Measurements from ENCODE around the gene OR6C65.
"Not testable (repeated sequence)": the region's sequence is repeated elsewhere in the genome, so short reads cannot be mapped to it uniquely, and the experiment has no call there.

OR6C65 gene

DNA sequence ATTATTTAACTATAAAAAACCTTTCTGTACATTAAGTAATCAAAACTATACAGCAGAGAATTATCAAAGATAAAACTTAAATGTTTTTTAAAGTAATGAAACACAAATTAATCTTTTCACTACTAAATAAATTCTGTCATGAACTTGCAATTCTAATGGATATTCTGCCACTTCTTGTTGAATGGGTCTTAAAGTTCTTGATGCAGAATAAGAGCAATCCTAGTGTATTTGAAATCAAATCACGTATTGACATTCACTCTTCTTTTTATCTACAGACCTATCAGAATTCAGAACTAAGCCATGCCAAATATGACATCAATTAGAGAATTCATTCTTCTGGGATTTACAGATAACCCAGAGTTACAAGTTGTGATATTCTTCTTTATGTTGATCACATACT, at the start of gene OR6C65:
Gene OR6C65, plus strand, starts transcription at position 301 of the 400 bp plus-strand sequence. Its CDS starts 0 bp downstream, at position 301.
- FAIRE-seq, result no peak

DNA sequence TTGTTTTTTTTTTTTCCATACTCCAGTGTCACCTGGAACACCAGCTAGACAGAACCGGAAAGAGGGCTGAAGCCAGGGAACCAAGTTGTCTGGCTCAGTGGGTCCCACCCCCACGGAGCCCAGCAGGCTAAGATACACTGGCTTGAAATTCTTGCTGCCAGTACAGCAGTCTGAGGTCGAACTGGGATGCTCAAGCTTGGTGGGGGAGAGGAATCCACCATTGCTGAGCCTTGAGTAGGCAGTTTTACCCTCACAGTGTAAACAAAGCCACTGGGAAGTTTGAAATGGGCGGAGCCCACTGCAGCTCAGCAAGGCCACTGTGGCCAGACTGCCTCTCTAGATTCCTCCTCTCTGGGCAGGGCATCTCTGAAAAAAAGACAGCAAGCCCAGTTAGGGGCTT, 45.0 kb upstream of the OR6C65 start:
- FAIRE-seq, result not testable (repeated sequence)

DNA sequence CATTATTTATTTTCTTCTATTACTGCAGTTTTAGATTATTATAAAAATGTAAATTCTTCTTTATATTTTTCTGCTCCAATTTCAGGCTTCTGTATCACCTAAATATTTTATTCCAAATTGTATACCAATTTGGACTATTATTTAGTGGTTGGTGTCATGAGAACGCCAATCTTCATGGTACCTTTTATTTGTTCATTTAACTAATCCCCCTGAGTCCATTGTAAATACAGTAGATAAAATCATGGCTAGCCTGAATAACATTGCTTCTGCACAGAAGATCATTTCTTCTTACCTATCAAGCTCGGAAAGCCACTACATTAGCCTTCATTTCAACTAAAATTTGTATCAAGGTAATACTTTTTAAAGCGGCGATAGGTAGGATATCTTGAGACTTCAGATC, 37.7 kb upstream of the OR6C65 start, which contains the start of gene OR6C75:
Gene OR6C75, plus strand, starts transcription at position 301 of the 400 bp plus-strand sequence. CDS start 2,136 bp downstream, outside the sequence.
- no peak for FAIRE-seq

DNA sequence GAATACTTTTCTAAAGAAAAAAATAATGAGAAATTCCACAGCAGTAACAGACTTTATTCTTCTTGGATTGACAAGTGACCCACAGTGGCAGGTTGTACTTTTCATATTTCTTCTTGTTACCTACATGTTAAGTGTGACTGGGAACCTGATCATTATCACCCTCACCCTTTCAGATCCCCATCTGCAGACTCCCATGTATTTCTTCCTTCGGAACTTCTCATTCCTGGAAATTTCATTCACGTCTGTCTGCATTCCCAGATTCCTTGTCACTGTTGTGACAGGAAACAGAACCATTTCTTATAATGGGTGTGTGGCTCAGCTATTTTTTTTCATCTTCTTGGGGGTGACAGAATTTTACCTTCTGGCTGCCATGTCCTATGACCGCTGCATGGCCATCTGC, 35.2 kb upstream of the OR6C65 start:
- no peak for FAIRE-seq

DNA sequence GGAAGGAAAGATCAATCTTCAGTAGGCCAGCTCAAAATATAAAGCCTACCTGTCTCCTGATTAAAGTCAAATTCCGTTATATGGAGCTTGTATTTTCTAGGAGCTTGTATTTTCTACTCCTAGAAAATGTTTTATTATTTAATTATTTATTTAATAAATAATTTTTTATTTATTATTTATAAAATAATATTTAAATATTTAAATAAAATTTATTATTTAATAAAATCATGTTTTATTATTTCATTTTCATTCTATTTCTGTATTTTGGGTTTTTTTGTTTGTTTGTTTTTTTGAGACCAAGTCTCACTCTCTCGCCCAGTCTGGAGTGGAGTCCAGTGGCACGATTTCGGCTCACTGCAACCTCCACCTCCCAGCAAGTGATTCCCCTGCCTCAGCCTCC, 27.8 kb upstream of the OR6C65 start:
- FAIRE-seq, result peak; percentile 88

DNA sequence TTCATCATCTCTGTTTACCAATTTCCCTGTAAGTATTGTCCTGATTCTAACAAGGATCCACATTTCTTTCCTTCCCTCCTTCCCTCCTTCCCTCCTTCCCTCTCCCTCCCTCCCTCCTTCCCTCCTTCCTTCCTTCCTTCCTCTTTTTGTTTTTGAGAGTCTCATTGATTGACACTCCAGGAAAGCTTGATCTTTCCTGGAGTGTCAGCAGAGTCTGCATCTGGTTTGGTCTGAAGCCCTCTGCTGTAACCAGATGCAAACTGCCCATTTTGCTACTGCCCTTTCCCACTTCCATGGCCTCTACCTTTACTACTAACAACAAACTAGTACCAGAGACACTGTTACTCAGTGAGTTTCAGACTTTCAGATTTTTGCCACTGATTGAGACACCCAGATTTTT, 14.4 kb upstream of the OR6C65 start:
- no peak for FAIRE-seq

DNA sequence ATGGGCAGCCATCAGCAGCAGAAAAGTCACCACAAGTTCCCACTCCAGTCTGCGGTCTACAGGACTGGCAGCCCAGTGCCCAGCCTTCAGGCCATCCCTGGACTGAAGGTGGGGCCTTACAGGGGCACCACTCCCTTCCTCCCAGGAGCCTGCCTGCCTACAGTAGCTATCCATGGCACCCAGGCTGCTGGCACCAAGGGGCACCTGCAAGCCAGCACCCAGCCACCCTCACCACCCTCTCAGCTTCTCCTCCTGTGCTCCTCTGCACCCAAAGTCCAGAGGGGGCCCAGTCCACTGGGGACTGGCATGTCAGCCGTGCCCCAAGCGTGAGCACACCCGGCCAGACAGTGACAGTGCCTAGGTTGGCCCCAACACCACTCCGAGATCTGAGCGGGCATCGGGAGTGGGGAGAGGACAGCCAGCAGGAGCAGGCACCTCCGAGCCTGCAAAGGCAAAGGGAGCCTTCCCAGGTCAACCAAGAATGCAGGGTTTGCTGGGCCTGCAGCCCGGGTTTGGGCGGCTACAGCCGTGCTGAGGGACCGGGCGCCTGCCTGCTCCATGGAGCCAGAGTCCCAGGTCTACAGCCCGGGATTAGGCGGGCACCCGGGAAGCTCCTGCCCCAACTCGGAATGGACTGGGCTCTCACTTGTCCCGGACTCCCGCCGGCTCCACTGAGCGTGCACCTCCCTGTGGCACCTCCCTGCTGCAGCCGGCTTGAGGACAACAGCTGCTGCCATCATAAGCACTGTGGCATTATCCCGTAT, 8.1 kb upstream of the OR6C65 start:
- FAIRE-seq, result no peak

DNA sequence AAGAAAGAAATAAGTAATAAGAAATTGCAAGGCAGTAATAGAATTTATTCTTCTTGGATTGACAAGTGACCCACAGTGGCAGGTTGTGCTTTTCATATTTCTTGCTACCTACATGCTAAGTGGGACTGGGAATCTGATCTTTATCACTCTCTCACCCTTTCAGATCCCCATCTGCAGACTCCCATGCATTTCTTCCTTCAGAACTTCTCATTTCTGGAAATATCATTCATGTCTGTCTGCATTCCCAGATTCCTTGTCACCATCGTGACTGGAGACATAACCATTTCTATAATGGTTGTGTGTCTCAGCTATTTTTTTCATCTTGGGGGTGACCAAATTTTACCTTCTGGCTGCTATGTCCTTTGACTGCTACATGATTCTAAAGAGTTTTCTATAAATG, 4.0 kb upstream of the OR6C65 start:
- FAIRE-seq, result no peak

DNA sequence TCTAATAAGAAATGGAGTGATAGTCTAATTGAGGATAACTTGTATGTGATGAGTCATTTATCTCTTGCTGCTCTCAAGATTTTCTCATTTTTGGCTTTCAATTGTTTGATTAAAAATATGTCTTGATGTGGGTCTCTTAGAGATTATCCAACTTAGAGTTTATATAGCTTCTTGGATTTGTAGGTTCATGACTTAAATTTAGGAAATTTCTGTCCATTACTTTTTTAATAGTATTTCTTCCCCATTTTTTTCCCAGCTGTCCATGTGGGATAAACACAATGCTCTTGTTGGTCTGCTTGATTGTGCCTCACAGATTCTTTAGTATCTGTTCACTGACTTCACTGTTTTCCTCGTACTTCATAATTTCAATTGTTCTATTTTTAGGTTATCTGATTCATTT, 7.5 kb downstream of the OR6C65 start:
- no peak for FAIRE-seq

DNA sequence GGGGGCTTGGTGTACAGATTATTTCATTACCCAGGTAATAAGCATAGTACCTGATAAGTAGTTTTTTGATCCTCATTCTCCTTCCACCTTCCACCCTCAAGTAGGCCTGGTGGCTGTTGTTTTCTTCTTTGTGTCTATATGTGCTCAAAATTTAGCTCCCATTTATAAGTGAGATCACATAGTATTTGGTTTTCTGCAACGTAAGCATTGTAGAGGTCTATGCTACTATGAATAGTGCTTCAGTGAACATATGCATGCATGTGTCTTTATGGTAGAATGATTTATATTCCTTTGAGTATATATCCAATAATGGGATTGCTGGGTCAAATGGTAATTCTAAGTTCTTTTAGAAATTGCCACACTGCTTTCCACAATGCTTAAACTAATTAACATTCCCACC, 8.8 kb downstream of the OR6C65 start:
- not testable (repeated sequence) for FAIRE-seq

DNA sequence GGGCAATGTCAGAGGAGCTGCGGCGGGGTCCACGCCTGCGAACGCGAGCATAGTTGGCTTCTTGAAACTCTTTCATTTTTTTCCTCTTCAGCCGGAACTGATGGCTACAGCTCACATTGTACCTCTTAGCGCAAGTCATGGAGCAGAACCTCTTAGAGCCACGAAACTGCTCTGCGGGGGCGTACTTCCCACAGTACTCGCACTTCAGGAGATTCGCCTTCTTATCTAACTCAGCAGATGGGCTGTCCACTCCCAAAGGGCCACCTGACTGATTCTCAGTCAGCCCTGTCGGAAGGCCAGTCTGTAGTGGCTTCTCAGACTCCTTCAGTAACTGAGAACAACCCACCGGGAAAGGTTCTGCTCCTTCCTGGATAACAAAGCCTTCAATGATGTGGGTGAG, 11.8 kb downstream of the OR6C65 start:
- FAIRE-seq, result not testable (repeated sequence)

DNA sequence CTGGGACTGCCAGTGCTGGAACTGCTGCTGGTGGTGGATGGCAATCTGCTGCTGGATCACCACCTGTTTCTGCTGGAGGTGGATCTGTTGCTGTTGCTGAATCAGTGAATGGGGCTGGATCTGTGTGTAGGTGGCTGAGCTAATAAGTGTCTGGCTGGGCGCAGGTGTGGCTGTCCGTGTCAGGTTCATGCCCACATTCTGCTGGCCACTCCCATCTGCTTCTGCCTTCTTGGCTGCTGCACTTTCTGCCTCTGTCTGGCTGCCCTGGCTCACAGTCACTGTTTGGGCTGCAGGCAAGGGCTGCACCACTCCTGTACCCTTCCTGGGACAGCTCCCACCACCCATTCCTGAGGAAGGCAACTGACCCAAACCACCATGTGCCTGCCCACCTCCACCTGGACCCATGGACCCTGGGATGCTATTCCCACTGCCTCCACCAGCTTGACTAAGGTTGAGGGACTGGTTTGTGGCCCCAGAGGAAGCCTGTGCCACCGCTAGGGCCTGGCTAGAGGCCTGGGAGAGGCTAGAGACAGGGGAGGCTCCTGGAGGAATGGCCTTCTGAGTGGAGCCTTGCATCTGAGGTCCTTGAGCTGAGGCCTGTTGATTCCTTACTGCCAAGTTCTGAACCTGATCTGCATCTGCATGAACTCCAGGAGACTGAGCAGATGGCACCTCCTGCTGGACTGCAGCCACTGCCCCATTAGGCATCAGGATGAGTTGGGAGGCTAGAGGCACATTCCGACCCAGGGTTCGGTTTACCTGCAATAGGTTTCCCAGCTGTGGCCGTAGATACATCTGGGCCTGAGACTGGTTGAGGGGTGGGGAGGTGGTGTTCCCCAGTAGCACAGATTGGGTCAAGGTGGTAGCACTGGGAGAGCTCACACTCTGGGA, 13.4 kb downstream of the OR6C65 start:
- not testable (repeated sequence) for FAIRE-seq

DNA sequence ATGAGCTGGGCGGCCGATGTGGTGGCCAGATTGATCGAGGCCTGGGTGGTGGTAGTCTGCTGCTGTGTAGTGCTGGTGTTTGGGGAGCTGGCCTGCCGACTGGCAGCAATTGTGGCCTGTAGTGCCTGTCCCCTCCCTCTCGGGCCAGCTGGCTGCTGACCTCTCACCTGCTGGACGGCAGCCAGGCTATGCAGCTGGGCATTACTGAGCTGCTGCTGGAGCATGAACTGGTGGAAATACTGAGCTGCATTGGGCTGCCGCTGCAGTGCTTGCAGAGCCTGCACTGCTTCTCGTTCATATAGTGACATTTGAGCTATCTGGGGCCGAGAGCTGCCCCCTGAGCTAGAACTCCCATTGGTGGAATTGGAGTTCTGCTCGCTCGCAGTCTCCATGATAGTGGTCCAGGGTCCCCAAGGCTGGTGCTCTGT, 14.1 kb downstream of the OR6C65 start:
- not testable (repeated sequence) for FAIRE-seq

DNA sequence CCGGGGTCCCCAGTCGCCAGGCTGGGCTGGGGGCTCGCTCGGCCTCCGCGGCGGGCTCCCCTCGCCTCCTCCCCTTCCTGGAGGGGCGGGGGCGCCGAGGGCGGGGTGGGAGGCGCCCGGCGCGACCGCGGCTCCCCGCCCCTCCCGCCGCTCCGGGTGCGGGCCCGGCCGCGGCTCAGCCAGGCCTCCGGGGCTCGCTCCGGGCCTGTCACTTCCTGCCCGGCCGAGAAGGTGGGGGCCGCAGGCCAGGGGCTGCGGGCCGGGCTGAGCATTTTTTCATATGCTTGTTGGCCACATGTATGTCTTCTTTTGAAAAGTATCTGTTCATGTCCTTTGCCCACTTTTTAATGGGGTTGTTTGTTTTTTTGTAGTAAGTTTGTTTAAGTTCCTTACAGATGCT, 14.6 kb downstream of the OR6C65 start:
- FAIRE-seq, result not testable (repeated sequence)

DNA sequence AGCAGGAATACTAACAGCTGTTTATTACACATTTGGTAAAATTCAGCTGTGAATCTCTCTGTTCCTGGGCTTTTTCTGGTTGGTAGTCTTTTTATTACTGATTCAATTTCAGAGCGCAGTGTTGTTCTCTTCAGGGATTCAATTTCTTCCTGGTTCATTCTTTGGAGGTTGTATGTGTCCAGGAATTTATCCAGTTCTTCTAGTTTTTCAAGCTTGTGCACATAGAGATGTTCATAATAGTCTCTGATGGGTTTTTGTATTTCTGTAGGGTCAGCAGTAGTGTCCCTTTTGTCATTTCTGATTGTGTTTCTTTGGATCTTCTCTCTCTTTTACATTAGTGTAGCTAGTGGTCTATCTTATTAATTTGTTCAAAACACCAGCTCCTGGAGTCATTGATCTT, 16.6 kb downstream of the OR6C65 start:
- no peak for FAIRE-seq

DNA sequence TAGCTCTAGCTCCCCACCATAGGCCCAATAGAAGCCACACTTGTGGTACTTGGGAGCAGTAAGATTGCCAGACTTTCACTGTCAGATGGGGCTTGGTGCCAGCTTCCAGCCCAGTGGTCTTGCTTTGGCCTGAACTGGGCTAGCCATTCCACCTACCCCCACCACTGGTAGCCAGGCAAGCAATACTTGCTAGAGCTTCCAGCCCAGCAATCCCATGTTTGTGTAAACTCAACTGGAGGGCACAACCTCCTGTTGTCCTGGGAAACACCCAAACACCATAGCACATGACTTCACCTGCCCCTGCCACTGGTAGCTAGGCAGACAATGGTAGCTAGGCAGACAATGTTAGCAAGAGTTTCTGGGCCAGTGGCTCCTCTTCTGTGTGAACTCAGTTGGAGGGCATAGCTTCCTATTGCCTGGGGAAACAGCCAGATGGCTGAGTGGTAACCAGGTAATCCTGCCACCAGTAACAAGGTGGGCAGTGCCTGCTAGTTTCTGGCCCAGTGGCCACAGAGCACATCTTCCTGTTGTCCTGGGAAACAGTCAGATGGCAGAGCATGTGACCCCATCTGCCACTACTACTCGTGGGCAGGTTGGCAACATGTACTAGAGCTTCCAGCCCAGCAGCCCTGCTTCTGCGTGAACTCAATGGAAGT, 20.1 kb downstream of the OR6C65 start:
- no peak for FAIRE-seq

DNA sequence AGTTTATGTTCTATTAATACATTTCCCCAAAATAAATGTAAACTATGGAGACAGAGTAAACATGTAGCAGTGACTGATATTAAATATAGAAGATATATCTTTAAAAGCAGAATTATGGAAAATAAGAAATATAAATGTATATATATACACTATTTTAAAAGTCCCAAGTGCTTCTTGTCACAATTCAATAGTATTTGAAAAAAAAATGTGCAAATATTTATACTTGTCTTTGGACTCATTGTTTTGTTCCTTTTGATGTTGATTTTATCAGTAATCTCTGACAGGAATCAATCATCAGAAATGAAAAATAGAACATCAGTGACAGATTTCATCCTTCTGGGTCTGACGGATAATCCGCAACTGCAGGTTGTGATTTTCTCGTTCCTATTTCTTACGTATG, 25.6 kb downstream of the OR6C65 start, which contains the start of gene OR6C76:
Gene OR6C76, plus strand, starts transcription at position 301 of the 400 bp plus-strand sequence. Its CDS starts 0 bp downstream, at position 301.
- FAIRE-seq, result no peak

DNA sequence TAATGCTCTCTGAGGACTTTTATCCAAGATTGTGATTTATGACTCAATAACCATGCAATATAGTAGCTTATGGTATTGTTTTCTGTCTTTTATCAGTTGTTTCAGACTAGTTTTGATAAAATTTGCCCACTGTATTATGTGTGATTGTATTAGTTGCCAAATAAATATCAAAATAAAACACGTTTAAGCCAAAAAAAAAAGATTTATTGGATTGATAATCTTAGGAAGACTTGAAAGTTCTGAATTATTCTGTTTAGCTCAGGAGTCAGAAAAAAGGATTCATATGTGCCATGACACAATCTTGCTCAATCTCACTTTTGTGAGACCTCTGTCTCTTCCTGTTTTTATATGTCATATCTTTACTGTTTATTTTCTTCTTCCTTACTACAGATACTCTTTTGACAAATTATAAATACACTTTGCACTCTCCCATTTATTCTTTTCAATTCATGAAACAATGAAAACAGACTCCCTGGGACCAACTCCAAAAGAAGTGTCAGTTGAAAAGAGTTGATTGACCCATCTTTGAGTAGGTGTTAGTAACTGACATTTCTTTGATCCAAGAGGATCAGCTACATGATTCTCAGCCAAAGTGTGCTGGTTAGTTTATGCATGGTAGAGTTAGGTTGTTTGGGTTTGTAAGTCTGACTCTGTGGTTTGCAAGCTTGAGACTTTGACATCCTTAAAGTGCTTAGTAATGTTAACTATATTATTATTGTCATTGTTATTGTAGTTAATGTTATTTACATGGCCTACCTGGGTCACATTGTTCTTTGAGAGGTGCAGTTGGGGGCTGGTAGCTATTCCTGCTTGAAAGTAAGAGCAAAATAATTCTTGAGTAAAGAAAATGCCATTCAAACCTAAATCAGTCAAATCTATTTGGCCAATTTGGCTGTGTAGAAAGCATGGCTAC, 28.3 kb downstream of the OR6C65 start:
- no peak for FAIRE-seq

DNA sequence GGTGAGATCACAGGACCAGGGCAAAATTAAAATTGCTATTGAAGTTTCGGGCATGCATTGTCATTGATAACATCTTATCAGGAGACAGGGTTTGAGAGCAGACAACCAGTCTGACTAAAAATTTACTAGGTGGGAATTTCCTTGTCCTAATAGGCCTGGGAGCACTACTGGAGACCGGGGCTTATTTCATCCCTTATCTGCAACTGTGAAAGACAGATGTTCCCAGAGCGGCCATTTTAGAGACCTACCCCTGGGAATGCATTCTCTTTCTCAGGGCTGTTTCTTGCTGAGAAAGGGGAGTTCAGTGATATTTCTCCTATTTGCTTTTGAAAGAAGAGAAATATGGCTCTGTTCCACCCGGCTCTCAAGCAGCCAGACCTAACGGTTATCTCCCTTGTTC, 40.9 kb downstream of the OR6C65 start:
- not testable (repeated sequence) for FAIRE-seq

DNA sequence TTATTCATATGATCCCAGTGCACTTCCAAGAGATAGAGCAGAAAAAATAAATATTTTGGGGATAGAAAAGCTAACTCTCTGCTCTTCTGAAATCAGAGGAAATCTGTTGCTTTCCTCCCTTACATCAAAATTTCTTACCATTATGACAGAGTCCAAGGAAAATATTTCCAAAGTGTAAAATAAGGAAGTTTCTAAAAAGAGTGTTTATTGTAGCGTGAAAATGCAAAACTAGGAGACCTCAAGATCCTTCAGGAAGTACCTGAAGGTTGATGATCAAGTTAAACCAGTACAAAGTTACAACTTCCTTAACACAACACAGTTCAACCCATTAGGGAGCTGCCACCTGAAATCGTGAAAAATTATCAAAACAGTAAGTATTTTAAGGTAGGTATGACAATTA, 43.4 kb downstream of the OR6C65 start, which contains the start of gene OR6C2:
Gene OR6C2, plus strand, starts transcription at position 301 of the 400 bp plus-strand sequence. CDS start 8,138 bp downstream, outside the sequence.
- no peak for FAIRE-seq

DNA sequence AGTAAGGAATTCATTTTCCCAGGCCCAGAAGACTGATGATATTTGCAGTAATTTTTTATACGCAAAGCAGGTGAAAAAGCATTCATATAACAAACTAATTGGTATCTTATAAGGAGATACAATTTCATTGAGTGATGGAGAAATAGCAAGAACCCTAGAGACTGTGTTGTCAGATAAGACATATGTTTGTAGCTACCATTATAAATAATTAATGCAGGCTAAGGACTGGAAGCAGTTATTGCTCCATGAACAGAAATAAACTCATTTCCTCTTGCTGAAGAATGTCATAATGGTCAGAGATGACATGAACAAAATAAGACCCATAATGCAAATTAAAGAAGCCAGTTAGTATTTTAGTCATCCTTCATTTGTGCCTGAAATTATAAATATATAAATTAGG, 45.0 kb downstream of the OR6C65 start:
- no peak for FAIRE-seq

DNA sequence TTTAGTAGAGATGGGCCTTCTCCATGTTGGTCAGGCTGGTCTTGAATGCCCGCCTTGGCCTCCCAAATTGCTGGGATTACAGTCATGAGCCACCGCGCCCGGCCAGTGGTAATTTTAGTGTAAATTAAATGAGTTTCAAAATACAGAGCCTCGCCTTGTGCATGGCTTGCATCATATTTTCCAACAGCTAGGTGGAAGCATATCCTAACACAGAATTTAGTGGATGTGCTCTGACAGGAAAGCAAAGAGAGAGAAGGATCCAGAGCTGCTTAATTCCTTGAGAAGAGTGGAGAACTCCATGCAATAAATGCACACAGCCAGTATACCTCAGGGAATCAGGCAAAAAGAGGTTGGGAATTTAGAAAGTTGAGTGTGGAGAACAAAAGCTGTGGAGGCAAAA, 46.0 kb downstream of the OR6C65 start:
- no peak for FAIRE-seq
